Middle frontal gyrus (tissue), 1 donor: Measurements from ENCODE around the gene DOLK.

ENCODE experiments used
- DNase-seq: peaks from one replicate; pipeline ENCODE4 v3.0.0-alpha.2; 2015; ENCODE audit warnings: low spot score; ENCODE audit errors: extremely low spot score

The DOLK gene

DNA sequence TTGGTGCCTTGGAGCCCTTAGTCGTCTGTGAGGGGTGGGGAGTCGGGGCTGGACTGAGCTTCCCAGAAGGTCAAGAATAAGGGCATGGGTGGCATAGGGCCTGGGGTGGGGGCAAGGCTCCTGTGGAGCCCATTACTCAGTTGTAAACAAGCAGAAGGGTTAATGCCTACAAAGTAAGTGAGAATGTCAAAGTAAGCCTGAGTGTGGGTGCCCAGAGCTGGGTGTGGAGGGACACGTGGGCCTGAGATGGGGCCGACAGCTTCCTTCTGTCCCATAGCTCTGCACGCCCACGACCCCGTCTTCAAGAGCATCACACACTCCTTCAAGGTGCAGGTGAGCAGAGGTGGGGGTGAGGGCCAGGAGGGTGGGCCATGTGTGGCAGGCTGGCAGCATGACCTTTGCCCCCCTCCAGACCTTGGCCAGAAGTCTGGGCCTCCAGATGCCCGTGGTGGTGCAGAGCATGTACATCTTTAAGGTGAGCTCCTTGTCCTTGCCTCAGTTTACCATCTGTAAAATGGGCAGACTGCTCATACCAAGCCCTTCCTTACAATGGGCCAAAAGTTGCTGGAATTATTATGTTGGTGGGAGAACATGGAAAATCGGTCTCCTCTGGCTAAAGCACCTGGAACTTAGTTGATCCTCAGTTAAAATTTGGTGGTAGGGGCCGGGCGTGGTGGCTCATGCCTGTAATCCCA, 11.1 kb downstream of the DOLK start:
- no peak for DNase-seq

DNA sequence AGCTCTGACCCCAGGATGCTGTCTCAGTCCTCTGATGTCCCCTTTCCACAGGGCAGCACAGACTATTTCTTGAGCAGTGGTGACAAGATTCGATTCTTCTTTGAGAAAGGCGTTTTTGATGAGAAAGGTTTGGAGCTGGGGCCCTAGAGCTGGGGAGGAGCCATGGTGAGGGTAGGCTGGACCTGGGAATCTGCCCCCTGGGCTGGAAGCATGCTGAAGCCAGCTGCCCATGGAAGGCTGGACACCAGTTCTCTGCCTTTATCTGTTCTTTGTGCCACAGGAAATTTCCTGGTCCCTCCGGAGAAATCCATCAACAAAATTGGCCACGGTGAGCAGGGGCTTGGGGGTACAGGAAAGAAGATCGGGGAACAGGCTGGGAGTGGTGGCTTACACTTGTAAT, 13.7 kb downstream of the DOLK start:
- no peak for DNase-seq

DNA sequence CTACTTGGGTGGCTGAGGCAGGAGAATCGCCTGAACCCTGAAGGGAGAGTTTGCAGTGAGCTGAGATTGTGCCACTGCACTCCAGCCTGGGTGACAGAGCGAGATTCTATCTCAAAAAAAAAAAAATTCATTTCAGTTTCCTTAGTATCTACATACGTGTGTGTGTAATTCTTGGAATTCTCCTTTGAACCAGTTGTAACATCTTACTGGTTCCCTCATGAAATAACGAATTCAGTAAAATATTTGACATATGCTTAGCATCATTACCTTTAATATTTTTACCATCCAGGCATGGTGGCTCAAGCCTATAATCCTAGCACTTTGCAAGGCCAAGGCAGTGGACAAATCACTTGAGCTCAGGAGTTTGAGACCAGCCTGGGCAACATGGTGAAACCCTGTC, 17.8 kb downstream of the DOLK start:
- no peak for DNase-seq

DNA sequence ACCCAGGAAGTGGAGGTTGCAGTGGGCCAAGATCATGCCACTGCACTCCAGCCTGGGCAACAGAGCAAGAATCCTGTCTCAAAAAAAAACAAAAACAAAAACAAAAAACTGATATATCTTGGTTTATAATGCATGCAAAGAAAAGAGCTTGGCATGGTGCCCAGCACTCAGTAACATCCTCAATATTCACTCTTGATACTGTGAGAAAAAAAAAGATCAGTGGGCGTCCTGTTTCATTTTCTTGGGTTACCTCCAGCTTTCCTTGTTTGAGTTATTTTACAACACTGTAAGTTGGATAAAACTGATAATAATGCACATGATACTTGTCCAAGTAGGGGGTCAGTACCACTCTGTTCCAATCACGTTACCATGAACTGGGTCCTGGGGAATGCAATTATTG, 18.8 kb downstream of the DOLK start:
- no peak for DNase-seq

DNA sequence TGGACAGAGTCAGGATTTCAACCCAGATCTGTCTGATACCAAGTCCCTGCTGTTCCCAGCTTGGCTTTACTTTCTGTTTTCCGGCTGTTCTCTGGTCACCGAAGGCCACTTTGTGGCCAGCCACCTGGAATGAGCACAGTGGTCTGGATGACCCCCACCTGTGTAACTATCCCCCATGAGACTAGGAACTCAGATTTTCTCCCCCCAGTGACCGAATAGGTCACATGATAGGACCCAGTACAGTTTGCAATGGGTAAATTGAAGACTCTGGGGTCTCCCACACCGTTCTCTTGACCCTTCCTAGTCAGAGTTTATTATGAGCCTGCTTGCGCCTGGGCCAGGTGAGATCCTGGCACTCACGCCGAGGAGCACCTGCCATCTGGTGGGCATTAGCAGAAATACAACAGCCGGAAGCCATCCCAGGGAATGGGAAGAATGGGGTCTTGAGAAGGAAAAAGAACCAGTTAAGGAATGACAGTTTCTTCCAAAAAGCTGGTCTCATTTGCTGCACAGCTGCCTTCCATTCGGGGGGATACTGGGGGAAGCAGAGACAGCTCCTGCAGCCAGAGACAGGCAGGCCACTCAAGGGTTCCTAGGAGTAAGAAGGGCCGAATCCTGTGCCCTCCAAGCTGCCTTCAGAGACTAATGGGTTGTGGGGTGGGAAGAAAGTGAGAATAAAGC, 19.5 kb downstream of the DOLK start:
- DNase-seq = no peak

DNA sequence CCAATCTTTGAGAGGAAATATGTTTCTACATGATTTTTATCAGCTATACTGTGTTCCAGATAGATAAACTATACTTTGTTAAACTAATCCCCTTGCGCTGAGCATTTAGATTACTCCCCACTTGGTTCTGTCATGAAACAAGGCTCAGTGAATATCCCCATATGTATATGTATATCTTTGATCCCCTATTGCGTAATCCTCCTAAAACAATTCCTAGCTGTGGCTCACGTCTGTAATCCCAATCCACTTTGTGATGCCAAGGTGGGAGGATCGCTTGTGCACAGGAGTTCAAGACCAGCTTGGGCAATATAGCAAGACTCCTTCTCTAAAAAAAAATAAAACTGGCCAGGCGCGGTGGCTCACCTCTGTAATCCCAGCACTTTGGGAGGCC, 23.9 kb downstream of the DOLK start:
- DNase-seq = no peak

DNA sequence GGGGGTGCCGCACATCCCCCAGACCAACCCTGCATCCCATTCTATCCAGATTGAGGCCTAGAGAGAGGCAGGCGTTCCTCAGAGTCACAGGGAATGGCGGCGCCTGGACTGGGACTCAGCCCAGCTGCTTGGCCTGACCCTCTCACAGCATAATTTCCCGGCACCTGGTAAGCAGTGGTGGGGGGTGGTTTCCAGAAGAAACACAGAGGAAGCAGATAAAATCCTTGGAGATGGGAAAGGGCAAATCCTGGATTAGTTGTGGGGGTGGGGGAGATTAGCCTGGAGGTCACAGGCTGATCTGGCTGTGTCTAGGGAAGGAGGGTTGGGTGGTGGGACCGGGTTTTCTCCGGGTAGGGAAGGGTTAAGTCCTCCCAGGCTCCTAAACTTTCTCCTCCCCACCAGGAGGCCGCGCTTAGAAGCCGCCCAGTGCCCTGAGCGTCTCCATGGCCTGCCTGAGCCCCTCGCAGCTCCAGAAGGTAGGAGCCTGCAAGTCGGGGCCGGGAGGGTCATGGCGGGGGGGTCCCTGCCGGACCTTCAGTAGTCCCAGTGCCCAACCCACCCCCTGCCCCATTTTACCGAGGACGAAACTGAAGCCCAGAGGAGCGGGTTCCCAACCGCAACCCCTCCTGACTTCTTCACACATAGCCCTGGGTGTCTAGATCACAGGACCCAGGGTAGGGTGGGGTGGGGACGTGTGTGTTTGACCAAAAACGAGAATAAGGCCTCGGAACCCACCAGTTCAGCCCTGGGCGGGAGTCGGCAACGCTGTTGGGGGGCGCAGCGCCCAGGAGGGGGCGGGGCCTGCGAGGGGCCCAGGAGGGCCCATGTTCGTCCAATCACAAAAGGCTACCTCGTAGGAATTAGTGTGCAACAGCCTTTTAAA, 25.3 kb downstream of the DOLK start:
- no peak for DNase-seq

DNA sequence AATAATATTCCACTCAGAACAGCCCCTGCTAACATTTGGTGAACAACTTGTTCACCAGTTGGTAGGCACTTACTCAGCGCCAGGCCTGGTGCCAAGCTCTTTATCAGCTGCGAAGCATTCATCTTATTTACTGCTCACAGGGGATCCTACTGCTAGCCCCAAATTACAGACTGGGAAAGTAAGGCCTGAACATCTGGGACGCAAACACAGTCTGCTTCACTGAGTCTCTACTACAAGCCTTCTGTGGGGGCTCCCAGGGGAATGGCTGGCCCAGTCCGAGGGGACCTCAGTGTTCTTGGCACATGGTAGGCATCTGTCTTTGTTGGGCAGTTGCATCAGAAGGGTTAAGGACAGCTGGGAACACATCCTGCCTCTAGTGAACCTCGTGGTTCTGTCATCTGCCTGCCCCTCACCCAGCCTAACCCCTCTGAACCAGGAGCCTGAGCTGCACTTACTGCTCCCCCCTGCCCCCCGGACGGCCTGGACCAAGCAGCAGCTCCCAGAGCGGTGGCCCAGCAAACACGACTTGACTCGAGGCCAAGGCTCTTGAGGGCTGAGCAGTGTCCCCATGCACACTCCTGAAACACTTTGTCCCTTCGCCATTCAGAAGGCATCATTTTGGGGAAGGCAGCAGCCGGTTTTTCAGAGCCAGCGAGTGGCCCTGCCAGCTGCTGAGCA, 26.9 kb downstream of the DOLK start, which contains the start of gene PHYHD1:
TSS of gene PHYHD1 (plus strand) at position 602 of the 678 bp plus-strand sequence. CDS start 1,342 bp downstream, outside the sequence.
- DNase-seq = peak; percentile 44

DNA sequence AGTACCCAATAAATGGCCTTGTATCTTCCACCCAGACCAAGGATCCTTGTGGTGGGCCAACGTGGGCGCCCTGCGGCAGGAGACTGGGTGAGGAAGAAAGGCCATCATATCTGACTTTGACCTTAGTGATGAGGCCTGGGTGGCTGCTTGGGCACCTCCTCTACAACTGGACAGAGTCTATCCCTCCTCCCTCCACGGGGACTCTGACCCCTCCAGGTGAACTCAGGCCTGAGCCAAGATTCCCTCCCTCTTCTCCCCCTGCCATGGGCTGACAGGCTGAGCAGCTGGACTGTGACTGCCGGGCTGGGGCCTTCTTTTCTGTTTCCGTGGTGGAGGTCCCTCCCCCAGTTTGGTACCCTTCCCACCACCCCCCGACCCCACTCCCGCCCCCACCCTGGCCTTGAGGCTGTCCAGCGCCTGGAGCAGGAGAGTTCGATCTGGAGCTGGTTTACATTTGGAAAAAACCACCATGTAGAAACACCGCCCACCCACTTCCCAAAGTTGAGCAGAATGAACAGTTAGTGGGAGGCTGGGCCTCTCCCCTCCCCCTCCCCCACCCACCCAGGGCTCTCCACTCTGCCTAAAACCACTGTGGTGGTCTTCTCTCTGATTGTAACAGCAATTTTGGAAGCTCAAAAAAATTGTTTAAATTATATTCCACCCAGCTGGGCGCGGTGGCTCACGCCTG, 27.9 kb downstream of the DOLK start:
- no peak for DNase-seq

DNA sequence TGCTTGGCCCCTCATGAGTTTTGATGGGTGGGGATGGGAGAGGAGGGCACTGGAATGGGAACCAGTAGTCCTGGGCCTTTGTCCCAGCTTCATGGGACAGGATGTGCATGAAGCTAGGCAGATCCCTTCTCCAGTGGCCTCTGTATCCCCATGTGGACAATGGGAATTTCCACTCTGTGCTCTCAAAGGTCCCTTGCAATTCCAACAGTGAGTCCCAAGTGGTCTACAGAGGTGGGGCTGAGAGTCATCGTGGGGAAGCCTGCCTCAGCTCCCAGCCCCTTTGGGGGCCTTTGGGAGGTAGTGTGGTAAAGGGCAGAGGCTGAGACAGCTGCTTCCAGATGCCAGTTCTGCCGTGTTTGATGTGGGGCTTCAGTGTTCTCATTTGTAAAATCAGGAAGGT, 28.5 kb downstream of the DOLK start:
- DNase-seq = no peak

DNA sequence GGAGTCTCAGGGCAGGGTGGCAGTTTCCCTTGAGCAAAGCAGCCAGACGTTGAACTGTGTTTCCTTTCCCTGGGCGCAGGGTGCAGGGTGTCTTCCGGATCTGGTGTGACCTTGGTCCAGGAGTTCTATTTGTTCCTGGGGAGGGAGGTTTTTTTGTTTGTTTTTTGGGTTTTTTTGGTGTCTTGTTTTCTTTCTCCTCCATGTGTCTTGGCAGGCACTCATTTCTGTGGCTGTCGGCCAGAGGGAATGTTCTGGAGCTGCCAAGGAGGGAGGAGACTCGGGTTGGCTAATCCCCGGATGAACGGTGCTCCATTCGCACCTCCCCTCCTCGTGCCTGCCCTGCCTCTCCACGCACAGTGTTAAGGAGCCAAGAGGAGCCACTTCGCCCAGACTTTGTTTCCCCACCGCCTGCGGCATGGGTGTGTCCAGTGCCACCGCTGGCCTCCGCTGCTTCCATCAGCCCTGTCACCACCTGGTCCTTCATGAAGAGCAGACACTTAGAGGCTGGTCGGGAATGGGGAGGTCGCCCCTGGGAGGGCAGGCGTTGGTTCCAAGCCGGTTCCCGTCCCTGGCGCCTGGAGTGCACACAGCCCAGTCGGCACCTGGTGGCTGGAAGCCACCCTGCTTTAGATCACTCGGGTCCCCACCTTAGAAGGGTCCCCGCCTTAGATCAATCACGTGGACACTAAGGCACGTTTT, 30.1 kb downstream of the DOLK start:
- DNase-seq = peak; percentile 43

DNA sequence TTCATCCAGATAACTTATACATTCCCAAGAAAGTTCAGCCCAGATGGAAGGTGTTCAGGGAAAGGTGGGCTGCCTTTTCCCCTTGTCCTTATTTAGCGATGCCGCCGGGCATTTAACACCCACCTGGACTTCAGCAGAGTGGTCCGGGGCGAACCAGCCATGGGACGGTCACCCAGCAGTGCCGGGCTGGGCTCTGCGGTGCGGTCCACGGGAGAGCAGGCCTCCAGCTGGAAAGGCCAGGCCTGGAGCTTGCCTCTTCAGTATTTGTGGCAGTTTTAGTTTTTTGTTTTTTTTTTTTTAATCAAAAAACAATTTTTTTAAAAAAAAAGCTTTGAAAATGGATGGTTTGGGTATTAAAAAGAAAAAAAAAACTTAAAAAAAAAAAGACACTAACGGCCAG, 30.7 kb downstream of the DOLK start:
- DNase-seq = no peak

DNA sequence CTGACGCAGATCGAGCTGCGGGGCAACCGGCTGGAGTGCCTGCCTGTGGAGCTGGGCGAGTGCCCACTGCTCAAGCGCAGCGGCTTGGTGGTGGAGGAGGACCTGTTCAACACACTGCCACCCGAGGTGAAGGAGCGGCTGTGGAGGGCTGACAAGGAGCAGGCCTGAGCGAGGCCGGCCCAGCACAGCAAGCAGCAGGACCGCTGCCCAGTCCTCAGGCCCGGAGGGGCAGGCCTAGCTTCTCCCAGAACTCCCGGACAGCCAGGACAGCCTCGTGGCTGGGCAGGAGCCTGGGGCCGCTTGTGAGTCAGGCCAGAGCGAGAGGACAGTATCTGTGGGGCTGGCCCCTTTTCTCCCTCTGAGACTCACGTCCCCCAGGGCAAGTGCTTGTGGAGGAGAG, 31.2 kb downstream of the DOLK start:
- DNase-seq = no peak

DNA sequence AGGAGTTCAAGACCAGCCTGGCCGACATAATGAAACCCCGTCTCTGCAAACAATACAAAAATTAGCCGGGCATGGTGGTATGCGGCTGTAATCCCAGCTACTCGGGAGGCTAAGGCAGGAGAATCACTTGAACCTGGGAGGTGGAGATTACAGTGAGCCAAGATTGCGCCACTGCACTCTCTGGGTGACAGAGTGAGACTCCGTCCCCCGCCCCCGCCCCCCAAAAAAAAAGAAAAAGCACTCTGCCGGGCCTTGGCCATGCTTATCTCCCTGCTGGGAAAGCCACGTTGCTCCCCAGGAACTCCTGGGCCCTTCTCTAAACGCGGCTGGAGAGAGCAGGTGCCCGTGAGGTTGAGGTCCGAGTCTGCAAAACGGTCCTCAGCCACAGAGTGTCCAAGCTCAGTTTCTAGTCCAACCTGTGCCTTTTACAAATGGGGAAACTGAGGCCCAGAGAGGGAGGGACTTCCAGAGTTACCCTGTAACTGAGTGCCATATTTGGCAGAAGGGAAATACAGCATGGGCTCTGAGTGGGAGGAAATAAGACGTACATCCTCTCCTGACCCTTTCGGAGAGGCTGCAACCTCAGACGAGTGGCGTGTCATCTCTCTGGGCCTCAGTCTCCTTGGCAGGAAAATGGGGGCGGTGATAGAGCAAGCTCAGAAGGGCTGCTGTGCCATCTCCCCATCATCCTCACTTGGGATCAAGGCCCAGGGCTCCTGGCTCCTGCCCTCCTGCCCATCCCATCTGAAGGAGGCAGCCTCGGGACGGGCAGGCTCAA, 33.2 kb downstream of the DOLK start:
- no peak for DNase-seq

DNA sequence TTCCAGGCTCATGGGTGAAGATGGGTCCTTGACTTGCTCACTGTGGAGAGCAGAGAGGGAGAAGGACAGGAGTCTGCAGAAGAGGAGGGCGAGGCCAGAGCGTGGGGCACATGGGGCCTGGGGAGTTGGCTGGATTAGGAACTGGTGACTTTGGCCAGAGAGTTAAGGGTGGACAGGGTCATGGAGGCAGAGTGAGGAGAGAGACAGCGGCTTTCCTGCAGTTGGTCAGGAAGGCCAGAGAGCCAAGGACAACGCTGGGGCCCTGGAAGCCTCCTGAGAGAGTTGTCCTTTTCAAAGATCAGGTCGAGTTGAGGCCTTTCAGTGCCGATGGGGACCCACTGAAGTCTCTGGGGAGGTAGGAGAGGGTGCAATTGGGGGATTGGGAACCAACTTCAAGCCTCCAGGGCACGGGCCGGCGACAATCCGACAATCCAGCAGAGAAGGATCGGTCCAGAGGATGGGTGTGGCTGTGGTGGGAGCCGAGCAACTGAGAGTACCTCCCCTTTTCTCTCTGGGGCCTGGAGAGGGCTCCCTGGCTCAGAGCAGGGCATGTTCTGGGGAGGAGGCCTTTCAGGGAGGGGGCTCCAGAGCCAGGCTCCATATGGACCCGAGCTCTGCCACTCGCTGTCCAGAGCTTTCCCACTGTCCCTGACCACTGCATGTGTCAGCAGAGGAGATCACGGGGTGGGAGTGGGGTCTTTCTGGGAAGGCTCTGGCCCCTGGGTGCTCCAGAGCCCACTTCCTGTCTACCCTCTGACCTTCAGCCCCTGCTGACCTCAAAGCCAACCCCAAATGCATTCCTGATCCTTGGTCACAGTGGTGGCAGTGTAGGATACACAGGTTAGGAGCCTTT, 34.1 kb downstream of the DOLK start:
- no peak for DNase-seq

DNA sequence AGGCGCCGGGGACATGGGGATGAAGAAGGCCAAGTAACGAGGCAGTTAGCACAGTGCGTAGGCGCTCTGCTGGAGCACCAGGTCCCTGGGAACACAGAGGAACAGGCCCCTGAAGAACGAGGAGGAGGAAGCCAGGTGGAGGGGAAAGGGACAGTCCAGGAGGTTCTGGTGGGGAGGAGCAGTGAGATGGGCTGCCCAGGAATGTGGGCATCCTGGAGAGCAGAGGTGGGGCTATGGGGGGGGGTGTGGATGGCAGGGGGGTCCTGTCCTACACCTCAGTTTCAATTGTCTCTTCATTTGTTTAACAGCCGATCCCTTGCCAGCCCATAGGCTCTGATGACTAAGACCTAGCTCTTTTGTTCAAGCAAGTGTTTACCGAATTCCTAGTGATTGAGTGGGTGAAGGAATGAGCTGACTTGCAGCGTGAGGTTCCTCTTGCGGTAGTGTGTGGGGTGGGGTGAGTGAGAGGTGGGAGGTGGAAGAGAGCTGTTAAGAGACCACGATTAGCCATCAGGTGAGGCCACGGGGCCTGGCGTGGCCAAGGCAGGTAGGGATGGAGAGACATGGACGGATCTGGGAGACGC, 35.0 kb downstream of the DOLK start:
- no peak for DNase-seq

DNA sequence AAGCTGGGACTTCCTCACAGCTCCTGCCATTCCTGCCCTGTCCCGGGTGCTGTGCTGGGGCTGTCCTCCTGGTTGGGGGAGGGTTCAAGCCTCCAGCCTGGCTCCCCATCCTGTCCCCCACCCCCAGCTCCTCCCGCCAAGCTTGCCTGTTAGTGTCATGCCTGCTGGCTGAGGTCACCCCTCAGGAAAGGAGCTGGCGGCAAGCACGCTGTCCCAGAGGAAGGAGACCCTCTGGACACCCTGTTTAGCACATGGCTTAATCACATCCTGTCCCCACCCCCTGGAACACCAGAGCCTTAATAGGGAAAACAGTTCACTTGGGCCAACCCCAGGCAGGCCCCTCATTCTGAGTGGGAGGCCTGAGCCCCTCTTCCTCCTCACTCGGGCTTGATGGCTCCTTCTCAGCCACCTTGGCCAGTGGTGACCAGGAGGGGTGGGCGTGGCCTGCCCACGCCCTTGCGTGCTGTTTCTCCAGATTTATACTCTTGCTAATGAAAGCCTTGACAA, 35.8 kb downstream of the DOLK start:
- no peak for DNase-seq

DNA sequence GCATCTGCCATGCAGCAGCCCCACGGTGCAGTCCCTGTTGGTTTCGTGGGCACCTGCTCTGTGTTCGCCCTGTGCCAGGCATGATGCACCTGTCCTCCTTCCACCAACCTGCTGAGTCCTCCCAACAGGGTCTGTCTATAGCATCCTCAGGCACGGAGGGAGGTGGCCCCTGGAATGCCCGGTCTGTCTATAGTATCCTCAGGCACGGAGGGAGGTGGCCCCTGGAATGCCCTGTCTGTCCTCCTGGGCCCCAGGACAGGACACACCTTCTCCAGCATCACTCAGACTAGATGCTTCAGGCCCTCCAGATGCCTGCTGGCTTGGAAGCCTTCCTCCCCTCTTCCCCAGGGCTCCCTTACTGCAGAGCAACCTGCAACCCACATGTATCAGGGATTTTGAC, 36.5 kb downstream of the DOLK start:
- no peak for DNase-seq
